WTC11 (cell line): ENCODE measurements around the gene DTHD1.

Experiments
- CTCF ChIP-seq: fragments of 200-600 bp; IDR thresholded peaks from 2 replicates; pipeline ENCODE4 v1.8.0; 2022; ENCODE audit warnings: antibody characterized with exemption
- ELF4 ChIP-seq: sonication (generic); formaldehyde crosslinking; IDR thresholded peaks from 2 replicates; pipeline ENCODE4 v1.8.1; 2022; ENCODE audit warnings: low read depth, mild to moderate bottlenecking, moderate library complexity, missing genetic modification reagents
- ESRRA ChIP-seq: sonication (generic); formaldehyde crosslinking; IDR thresholded peaks from 2 replicates; pipeline ENCODE4 v1.8.1; 2022; ENCODE audit warnings: mild to moderate bottlenecking, missing genetic modification reagents, borderline replicate concordance
- MXD4 ChIP-seq: fragments of 250-450 bp; sonication (Bioruptor Pico); IDR thresholded peaks from 2 replicates; pipeline ENCODE4 v1.8.0; 2021; ENCODE audit warnings: mild to moderate bottlenecking, moderate library complexity, borderline replicate concordance
- TF ChIP-seq, protein P1 (sequence below): sonication (generic); formaldehyde crosslinking; IDR thresholded peaks from 2 replicates; pipeline ENCODE4 v1.8.0; 2022; ENCODE audit warnings: mild to moderate bottlenecking, missing genetic modification reagents

- TF ChIP-seq CTCF (no peak), ELF4 (CRISPR knock-in tag) (no peak), ESRRA (CRISPR knock-in tag) (no peak), MXD4 (CRISPR knock-in tag) (no peak)
- TF ChIP-seq, protein P1, sequence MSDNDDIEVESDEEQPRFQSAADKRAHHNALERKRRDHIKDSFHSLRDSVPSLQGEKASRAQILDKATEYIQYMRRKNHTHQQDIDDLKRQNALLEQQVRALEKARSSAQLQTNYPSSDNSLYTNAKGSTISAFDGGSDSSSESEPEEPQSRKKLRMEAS (CRISPR knock-in tag), result no peak
Observed at GRCh38 chr4:36237366-36238313, 43.8 kb upstream of the DTHD1 start.
